Measurements from ENCODE around the gene BABAM2.

DNA sequence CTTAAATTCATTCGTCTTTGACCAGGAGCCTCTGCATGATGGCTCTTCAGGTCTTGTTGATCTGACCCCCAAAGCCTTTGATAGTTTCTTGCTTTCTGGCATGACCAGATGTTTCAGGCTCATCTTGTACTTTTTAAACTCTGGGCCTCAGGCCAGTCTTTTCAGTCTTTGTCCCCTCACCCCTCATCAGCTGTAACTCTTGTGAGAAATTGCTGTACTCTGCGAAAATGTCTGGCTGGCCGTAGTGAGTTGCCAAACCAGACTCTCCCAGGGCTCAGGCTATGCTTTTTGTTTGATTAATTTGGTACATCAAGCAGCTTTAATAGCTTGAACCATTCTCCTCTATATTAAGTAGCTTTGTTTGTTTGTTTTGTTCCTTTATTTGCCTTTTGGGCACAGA lies 75.9 kb downstream of the BABAM2 start:
- TF ChIP-seq NFE2L2 (IDR thresholded peaks at IDR 0.05; ENCODE audit: low read depth, low read length), result no peak
- TF ChIP-seq, protein P1, sequence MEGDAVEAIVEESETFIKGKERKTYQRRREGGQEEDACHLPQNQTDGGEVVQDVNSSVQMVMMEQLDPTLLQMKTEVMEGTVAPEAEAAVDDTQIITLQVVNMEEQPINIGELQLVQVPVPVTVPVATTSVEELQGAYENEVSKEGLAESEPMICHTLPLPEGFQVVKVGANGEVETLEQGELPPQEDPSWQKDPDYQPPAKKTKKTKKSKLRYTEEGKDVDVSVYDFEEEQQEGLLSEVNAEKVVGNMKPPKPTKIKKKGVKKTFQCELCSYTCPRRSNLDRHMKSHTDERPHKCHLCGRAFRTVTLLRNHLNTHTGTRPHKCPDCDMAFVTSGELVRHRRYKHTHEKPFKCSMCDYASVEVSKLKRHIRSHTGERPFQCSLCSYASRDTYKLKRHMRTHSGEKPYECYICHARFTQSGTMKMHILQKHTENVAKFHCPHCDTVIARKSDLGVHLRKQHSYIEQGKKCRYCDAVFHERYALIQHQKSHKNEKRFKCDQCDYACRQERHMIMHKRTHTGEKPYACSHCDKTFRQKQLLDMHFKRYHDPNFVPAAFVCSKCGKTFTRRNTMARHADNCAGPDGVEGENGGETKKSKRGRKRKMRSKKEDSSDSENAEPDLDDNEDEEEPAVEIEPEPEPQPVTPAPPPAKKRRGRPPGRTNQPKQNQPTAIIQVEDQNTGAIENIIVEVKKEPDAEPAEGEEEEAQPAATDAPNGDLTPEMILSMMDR (conservative IDR thresholded peaks at IDR 0.05; ENCODE audit: low read depth, low read length), result no peak
- no peak for TF ChIP-seq POLR2A (IDR thresholded peaks at IDR 0.05; ENCODE audit: low read depth, low read length)
- no peak for TF ChIP-seq CEBPB (IDR thresholded peaks at IDR 0.05; ENCODE audit: low read depth, low read length)
- no peak for TF ChIP-seq BHLHE40 (IDR thresholded peaks at IDR 0.05; ENCODE audit: low read depth, low read length)
- no peak for TF ChIP-seq MAFK (IDR thresholded peaks at IDR 0.05; ENCODE audit: low read depth, low read length)
- no peak for TF ChIP-seq SMC3 (IDR thresholded peaks at IDR 0.05; ENCODE audit: low read depth, low read length)
- no peak for TF ChIP-seq CHD1 (IDR thresholded peaks at IDR 0.05; ENCODE audit: low read depth, low read length)
